GM18867 (cell line): Measurements from ENCODE around the gene HSP90AB1.

Source experiments
- ATAC-seq: cut with Tn5 transposase; IDR thresholded peaks from one replicate; pipeline ENCODE4 v1.9.1; 2021; ENCODE audit warnings: mild to moderate bottlenecking, moderate library complexity; ENCODE audit not compliant: unreplicated experiment

Gene HSP90AB1

DNA sequence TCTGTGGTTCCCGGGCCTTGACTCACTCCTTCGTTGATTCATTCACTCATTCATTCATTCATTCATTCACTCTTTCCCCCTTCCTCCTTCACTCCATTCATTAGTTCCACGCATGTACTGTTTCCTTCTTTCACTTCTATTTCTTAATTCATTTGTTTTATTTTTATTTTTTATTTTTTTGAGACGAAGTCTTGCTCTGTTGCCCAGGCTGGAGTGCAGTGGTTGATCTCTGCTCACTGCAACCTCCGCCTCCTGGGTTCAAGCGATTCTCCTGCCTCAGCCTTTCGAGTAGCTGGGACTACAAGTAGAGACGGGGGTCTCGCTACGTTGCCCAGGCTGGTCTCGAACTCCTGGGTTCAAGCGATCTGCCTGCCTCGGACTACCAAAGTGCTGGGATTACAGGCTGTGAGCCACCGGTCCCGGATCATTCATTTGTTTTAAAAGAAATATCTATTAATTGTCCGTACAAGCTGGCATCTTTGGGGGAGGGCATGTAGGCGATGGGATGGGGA, 18.9 kb downstream of the HSP90AB1 start:
- no peak for ATAC-seq

DNA sequence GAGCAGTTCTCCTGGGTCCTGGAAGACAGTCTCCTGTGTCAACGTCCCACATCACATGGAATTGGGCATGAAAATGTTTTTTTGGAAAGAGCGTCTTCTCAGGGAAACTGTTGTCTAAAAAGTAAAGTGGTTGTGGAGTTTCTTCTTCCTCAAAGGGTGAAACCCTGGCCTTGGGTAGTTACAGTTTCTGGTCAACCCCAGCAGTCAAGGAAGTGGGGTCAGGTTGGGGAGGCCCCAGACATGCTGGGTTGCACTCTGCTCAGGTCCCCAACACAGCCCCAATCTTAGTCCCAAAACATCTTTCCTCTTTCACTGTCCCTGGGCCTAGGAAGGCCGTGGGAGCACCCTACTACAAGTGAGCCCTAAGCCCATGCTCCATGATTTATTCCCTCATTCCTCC, 19.4 kb downstream of the HSP90AB1 start:
- peak; percentile 30 for ATAC-seq

DNA sequence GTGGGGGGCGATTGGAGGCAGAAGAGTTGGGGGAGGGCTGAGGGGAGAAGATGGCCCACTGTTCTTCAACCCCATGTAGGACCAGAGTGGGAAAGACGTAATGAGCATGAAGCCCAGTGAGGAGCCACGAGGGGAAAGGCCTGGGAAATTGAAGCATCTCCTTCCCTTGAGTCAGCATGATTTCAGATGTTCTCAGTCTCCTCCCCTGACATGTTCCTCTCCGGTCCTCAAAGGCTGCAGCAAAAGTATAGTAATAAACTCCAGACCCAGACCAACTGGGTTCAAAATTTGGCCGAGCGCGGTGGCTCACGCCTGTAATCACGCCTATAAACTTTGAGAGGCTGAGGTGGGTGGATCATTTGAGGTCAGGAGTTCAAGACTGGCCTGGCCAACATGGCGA, 20.4 kb downstream of the HSP90AB1 start:
- ATAC-seq: no peak

GRCh38 chr6:44268095-44268628, 21.3 kb downstream of the HSP90AB1 start:
- no peak for ATAC-seq

DNA sequence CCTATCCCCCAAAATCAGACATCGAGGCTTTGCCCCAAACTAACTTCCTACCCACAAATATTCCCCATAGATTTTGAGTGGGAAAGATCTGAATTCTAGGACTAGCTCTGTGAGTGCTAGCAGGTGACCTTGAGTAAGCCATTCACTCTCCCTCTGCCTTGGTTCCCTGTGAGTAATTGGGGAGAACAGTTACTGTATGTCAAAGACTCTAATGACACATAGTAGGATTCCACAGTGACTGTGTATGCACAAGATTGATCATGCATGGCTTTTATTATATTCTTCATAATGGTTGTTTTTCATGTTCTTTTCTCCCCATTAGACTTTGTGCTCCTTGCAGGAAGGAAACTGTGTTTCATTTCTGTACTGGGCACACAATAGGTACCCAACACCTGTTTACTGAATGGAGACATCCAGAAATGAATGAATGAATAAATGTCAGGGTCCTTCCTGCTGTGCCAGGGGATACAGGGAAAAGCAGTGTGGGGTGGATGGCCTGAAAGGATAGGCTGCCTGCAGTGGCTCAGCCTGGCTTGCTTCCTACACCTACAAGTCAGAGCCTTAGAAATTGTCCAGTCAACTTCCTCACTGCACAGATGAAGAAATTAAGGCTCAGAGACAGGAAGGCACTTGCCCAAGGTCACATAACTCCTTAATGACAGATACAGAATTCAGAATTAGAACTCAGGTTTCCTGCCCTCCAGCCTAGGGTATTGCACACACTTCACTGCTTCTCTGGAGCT, 22.4 kb downstream of the HSP90AB1 start:
- no peak for ATAC-seq

- ATAC-seq: no peak
Observed at GRCh38 chr6:44269921-44270525, 23.1 kb downstream of the HSP90AB1 start, which contains the start of gene TMEM151B. Gene TMEM151B, plus strand, starts transcription at chr6:44270450. Its CDS starts 293 bp downstream, at chr6:44270743.

- ATAC-seq: no peak
Observed at GRCh38 chr6:44270526-44271405, 23.9 kb downstream of the HSP90AB1 start.

DNA sequence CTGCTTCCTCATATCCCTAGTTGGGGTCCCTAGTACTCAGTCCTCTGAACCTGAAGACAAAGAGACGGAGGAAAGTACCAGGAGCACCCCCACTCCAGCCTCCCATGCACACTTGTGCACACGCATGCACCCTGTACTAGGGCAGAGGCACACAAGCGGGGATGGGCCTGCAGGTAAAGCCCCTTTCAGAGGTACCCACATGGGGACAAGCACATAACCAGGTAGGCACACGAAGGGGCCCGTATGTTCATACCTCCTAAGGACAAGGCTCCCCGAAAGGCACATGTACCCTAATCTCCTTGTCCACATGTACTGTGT, 24.5 kb downstream of the HSP90AB1 start:
- no peak for ATAC-seq

DNA sequence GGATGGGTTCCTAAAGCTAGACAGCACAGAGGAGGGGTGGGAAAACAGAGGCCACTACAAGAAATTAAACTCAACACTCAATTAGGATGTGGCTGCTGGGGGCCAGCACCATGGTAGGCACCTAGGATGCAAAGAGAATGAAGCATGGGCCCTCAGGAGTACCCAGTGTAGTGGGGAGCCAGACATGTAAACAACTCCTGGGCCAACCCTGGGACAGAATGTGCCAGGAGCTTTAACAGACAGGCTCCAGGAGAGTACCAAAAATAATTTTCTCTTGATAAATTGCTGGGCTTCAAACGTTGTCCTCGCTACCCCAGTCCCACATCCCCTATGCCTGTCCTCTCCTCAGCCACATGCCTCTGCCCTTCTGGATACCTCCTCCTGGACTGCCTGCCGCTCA, 25.0 kb downstream of the HSP90AB1 start:
- ATAC-seq: no peak

DNA sequence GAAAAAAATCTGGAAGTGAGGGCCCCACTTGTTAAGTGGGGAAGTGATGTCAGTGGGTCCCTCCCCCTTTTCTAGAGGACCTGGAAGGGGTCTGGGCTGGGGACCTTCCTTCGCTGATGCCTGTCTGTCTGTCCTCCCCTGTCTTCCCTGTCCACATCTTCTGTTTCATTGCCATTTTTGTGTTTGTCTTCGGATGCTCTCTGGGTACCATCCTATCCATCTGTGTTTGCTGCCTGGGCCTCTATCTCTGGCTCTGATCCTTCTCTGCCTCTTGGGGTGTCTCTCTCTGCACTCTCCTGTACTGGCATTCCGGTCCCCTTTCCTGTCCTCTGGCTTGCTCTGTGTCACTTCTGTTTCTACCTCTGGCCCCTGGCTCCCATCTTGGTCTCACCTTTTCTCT, 25.6 kb downstream of the HSP90AB1 start:
- no peak for ATAC-seq

DNA sequence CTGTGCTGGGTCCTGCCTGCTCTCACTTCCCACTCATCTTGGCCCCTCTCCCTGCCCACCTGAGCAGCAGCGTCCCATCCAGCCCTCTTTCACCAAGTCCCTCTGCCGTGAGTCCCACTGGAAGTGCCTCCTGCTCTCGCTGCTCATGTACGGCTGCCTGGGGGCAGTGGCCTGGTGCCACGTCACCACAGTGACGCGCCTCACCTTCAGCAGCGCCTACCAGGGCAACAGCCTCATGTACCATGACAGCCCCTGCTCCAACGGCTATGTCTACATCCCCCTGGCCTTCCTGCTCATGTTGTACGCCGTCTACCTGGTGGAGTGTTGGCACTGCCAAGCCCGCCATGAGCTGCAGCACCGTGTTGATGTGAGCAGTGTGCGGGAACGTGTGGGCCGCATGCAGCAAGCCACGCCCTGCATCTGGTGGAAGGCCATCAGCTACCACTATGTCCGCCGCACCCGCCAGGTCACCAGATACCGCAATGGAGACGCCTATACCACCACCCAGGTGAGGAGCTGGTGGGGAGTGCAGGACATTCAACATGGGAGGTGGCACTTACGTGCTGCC, 26.2 kb downstream of the HSP90AB1 start:
- ATAC-seq: no peak

- no peak for ATAC-seq
Observed at GRCh38 chr6:44273617-44274016, 26.7 kb downstream of the HSP90AB1 start.

DNA sequence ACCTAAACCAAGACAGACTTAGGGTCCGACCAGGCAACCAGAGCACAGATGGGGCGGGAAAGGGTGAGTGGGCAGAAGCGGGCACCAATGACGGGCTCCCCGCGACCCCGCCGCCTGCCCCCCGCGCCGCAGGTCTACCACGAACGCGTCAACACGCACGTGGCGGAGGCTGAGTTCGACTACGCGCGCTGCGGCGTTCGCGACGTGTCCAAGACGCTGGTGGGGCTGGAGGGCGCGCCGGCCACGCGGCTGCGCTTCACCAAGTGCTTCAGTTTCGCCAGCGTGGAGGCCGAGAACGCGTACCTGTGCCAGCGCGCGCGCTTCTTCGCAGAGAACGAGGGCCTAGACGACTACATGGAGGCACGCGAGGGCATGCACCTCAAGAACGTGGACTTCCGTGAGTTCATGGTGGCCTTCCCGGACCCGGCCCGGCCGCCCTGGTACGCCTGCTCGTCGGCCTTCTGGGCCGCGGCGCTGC, 28.4 kb downstream of the HSP90AB1 start:
- no peak for ATAC-seq

DNA sequence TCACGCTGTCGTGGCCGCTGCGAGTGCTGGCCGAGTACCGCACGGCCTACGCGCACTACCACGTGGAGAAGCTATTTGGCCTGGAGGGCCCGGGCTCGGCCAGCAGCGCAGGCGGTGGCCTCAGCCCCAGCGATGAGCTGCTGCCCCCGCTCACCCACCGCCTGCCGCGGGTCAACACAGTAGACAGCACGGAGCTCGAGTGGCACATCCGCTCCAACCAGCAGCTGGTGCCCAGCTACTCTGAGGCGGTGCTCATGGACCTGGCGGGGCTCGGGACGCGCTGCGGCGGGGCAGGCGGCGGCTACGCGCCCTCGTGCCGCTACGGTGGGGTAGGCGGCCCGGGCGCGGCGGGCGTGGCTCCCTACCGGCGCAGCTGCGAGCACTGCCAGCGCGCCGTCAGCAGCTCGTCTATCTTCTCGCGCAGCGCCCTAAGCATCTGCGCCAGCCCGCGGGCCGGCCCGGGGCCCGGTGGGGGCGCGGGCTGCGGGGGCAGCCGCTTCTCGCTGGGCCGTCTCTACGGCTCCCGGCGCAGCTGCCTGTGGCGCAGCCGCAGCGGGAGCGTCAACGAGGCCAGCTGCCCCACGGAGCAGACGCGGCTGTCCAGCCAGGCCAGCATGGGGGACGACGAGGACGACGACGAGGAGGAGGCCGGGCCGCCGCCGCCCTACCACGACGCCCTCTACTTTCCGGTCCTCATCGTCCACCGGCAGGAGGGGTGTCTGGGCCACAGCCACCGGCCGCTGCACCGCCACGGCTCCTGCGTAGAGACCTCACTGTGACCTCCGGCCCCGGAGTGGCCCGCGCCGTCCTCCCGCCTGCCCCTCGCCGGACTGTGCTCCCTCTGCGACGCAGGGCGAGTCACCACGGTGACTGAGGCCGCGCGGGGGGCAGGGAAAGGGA, 29.1 kb downstream of the HSP90AB1 start:
- ATAC-seq: no peak

- ATAC-seq: no peak
Observed at GRCh38 chr6:44276667-44277640, 30.1 kb downstream of the HSP90AB1 start.

GRCh38 chr6:44277763-44278162, 30.9 kb downstream of the HSP90AB1 start:
- ATAC-seq: no peak

DNA sequence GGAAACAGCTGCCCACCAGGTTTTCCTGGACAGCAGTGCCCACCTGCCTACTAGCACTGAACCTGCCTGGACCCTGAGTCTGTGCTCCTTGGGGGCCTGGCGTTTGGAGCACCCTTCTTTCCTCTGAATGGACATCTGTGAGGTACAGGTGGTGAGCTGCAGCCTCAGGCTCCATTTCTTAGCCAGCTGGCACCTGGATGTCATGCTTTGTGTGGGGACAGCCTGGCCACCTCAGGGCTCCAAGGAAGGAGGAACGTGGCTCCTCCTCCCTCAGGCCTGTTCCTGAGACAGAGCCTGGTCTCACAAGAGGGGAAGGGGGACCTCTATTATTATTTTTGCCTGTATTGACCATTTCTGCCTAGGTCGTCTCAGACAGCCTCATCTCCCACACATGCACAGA, 31.4 kb downstream of the HSP90AB1 start:
- ATAC-seq: no peak

DNA sequence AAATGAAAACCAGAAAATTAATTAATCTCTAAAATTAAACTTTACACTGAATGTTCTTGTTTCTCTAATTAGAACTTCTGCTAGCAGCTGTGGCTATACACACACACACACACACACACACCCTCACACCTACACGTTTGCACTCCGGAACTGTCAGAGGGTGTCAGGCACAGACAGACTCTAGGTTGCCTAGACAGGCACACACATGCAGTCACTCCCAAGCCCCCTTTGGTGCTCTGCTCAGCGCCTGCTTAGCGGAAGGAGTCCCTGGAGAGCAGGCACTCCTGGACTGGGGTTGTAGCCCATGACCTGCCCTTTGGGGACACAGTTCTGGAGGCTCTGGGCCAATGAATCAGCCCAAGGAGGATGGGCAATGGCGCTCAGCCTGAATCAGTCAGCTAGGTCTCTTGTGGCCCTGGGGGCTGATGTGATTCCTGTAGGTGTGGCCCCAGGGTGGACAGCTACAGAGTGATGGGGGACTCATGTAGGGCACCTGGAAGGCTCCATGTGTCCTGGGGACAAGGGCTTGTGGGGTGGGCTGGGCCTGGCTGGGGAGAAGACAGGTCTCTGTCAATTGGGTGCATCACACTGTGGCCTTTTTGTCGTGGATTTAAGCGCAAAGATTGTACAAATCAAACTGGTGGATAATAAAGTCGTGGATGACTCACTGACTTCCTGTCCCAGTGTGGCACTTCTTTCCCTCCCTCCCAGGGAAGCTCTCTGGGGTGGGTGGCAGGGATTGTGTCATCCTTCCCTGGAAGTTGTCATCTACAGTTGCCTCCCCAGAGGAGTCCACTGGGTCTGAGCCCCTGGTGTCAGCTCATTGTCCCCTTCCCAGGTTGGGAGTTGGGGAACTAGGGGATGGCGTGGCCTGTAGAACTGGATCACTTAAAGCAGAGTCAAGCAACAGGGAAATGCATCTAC, 32.1 kb downstream of the HSP90AB1 start:
- no peak for ATAC-seq
